ENCODE measurements around the gene AASS. TPM values are rescaled to one million over a fixed set of nuclear protein-coding genes. Genes with fewer than 3 reads are reported as not detected.

The AASS gene
- total RNA-seq, 1 donor from 2014 or later = 12.4 TPM

GRCh38 chr7:122068999-122069398, 75.0 kb downstream of the AASS start:
- no peak for DNase-seq (ENCODE audit: low read depth)
- TF ChIP-seq, protein P1, sequence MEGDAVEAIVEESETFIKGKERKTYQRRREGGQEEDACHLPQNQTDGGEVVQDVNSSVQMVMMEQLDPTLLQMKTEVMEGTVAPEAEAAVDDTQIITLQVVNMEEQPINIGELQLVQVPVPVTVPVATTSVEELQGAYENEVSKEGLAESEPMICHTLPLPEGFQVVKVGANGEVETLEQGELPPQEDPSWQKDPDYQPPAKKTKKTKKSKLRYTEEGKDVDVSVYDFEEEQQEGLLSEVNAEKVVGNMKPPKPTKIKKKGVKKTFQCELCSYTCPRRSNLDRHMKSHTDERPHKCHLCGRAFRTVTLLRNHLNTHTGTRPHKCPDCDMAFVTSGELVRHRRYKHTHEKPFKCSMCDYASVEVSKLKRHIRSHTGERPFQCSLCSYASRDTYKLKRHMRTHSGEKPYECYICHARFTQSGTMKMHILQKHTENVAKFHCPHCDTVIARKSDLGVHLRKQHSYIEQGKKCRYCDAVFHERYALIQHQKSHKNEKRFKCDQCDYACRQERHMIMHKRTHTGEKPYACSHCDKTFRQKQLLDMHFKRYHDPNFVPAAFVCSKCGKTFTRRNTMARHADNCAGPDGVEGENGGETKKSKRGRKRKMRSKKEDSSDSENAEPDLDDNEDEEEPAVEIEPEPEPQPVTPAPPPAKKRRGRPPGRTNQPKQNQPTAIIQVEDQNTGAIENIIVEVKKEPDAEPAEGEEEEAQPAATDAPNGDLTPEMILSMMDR (IDR thresholded peaks at IDR 0.05; ENCODE audit: insufficient read depth, low read length, severe bottlenecking) = no peak
- no peaks in the 10 kb centered on the region for H3K27me3 ChIP-seq (ENCODE audit: control insufficient read depth, insufficient read depth, low read length)
- H3K4me3 ChIP-seq (ENCODE audit: low read depth, low read length) = no peak overlapping the region
- no peaks in the 10 kb centered on the region for H3K36me3 ChIP-seq (ENCODE audit: control insufficient read depth, insufficient read depth, low read length)
- FAIRE-seq = no peak

DNA sequence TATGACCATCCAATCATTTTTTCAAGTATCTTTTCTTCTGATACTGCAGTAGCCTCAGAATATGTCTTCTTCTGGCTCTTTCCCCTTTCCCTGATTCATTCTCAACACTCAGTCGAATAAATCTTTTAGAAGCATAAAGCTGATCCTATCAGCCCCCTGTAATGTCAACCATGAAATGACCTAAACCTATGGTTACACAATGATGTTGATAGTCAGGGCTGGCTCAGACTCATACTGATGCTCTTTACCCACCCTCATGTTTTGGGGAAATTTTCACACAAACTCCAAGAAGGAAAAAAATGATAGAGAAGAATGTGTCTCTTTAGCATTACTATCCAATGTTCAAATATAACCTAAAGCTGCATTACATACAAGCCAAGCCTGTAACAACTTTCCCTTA, 76.0 kb downstream of the AASS start:
- H3K4me3 ChIP-seq (ENCODE audit: low read depth, low read length) = no peak overlapping the region
- H3K36me3 ChIP-seq (ENCODE audit: control insufficient read depth, insufficient read depth, low read length) = no peaks in the 10 kb centered on the region
- DNase-seq (ENCODE audit: low read depth) (no peak), FAIRE-seq (no peak)
- no peaks in the 10 kb centered on the region for H3K27me3 ChIP-seq (ENCODE audit: control insufficient read depth, insufficient read depth, low read length)
- TF ChIP-seq, protein P1 (IDR thresholded peaks at IDR 0.05; ENCODE audit: insufficient read depth, low read length, severe bottlenecking) = no peak

DNA sequence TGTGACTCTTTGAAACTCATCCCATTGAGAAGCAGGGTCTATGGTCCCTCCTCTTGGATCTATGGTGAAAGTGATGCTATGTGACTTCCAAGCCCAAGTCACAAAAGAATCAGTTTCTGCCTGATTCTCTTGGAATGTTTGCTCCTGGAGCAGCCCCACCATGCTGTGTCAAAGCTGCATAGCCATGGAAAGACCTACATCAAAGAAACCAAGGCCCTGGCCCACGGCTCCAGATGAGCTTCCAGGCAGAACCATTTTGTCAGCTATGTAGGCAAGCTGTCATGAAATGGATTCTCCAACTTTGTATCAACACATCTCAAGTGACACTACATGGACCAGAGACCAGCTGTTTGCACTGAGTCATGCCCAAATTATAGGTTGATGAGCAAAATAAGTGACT, 77.0 kb downstream of the AASS start:
- TF ChIP-seq, protein P1 (IDR thresholded peaks at IDR 0.05; ENCODE audit: insufficient read depth, low read length, severe bottlenecking) = no peak
- Histone ChIP-seq H3K36me3 (ENCODE audit: control insufficient read depth, insufficient read depth, low read length) (no peaks in the 10 kb centered on the region), H3K4me3 (ENCODE audit: low read depth, low read length) (no peak overlapping the region), H3K27me3 (ENCODE audit: control insufficient read depth, insufficient read depth, low read length) (no peaks in the 10 kb centered on the region)
- FAIRE-seq (no peak), DNase-seq (ENCODE audit: low read depth) (no peak)

DNA sequence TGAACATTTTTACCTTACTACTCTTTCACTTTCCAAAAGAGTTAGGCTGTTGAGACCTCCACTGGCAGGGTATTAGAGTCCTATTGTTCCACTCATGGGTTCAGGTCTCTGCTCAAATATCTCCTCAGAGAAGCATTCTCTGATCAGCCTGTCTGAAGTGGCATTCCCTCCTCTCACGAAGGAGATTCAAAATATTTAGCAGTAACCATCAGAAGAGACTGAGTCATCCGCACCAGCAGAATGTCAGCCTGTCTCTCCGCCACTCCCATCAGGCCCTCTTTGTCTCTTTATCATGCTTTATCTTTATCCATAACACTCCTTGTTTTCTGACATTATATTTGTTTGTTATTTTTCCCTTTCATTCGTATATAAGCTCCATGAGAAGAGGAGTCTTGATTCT, 79.1 kb downstream of the AASS start:
- no peaks in the 10 kb centered on the region for H3K36me3 ChIP-seq (ENCODE audit: control insufficient read depth, insufficient read depth, low read length)
- no peak for FAIRE-seq
- no peaks in the 10 kb centered on the region for H3K27me3 ChIP-seq (ENCODE audit: control insufficient read depth, insufficient read depth, low read length)
- no peak overlapping the region for H3K4me3 ChIP-seq (ENCODE audit: low read depth, low read length)
- no peak for DNase-seq (ENCODE audit: low read depth)
- TF ChIP-seq, protein P1 (IDR thresholded peaks at IDR 0.05; ENCODE audit: insufficient read depth, low read length, severe bottlenecking) = no peak

GRCh38 chr7:122063146-122063545, 80.9 kb downstream of the AASS start:
- Histone ChIP-seq H3K36me3 (ENCODE audit: control insufficient read depth, insufficient read depth, low read length) (no peaks in the 10 kb centered on the region), H3K4me3 (ENCODE audit: low read depth, low read length) (no peak overlapping the region), H3K27me3 (ENCODE audit: control insufficient read depth, insufficient read depth, low read length) (no peaks in the 10 kb centered on the region)
- TF ChIP-seq, protein P1 (IDR thresholded peaks at IDR 0.05; ENCODE audit: insufficient read depth, low read length, severe bottlenecking) = no peak
- FAIRE-seq (no peak), DNase-seq (ENCODE audit: low read depth) (no peak)

GRCh38 chr7:122059542-122059941, 84.5 kb downstream of the AASS start:
- FAIRE-seq = no peak
- TF ChIP-seq, protein P1 (IDR thresholded peaks at IDR 0.05; ENCODE audit: insufficient read depth, low read length, severe bottlenecking) = no peak
- H3K27me3 ChIP-seq (ENCODE audit: control insufficient read depth, insufficient read depth, low read length) = no peaks in the 10 kb centered on the region
- H3K4me3 ChIP-seq (ENCODE audit: low read depth, low read length) = no peak overlapping the region
- no peaks in the 10 kb centered on the region for H3K36me3 ChIP-seq (ENCODE audit: control insufficient read depth, insufficient read depth, low read length)
- no peak for DNase-seq (ENCODE audit: low read depth)

All from bronchial epithelial cell (primary cell).